Sciatic nerve (tissue), 2 donors: ENCODE data around the gene PLXDC2. TPM values are rescaled to one million over a fixed set of nuclear protein-coding genes. Genes with fewer than 3 reads are reported as not detected.
A peak's percentile ranks its signal among the peaks of the same experiment; 100 is the strongest.

Experiments used
- ATAC-seq: fragments of 200-7000 bp; cut with Tn5 transposase; one replicate; pipeline ENCODE4 v1.9.1; 2020; ENCODE audit warnings: mild to moderate bottlenecking, moderate library complexity
- DNase-seq: peaks from one replicate; pipeline ENCODE4 v3.0.0-alpha.2; 2020; ENCODE audit warnings: low spot score
- intact Hi-C: fragments of 100-400 bp; cut with DNase I; formaldehyde crosslinking; loops from one replicate; pipeline ENCODE4 v1.14.2; 2022
- total RNA-seq: library from RNA; stranded (reverse); fragmentation: NEBNext Ultra II Directional; extraction: Animal tissue kit (Norgen Biotek cat#: 25700); gene quantifications from one replicate; pipeline ENCODE4 v1.2.1, GENCODE V29; 2021
- donor health status: DM: no; HTN: no; CAD: no.
- donor health status: DM: no; HTN: no; CAD: no.

Gene PLXDC2
- total RNA-seq, 1 donor from 2014 or later: 118 TPM

DNA sequence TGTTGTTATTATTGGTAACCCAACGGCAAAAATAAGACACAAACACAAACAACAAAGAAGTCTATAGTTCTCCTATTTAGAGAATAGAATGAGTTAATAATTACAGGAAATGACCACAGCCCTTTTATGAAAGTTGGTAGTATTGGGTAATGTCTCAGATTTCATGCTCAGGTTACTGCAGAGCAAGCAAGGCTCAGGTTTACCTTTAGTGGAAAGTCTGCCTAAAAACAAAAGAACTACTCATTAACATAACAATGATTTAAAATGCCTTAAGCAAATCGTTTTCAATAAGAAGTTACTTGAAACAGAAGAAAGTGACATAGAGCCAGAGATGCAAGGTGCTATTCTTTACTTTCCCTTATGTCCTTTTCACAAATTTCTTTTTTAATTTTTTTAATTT is 441.2 kb downstream of the PLXDC2 start:
- DNase-seq (no peak), ATAC-seq (no peak)
- intact Hi-C loops: no loop called here

- DNase-seq (no peak), ATAC-seq (no peak)
- intact Hi-C loops: no loop called here
Measured at GRCh38 chr10:20265146-20265545, 448.9 kb downstream of the PLXDC2 start.

DNA sequence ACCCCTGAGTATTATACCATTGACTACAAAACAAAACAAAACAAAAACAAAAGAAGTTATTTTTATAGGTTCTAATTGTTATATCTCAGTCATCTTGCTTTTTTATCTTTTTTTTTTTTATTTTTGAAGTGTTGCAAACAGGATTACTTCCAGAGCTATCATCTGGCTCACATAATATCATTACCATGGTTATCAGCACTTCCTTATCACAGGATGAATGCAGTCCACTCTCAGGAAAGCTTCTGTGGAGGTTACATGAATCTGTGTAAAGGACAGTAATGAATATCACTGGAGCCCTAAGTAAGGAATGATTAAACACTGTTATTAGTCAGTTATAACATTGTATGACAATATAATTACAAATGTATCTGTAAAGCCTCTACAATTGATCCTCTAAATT is 451.5 kb downstream of the PLXDC2 start:
- no peak for ATAC-seq
- intact Hi-C loops: no loop called here
- no peak for DNase-seq

- ATAC-seq: no peak
- intact Hi-C loops: no loop called here
- DNase-seq: no peak
Measured at GRCh38 chr10:20271490-20271889, 455.3 kb downstream of the PLXDC2 start.

GRCh38 chr10:20272608-20273007 is 456.4 kb downstream of the PLXDC2 start:
- DNase-seq (no peak), ATAC-seq (no peak)
- intact Hi-C loops: no loop called here

GRCh38 chr10:20274571-20274970 is 458.3 kb downstream of the PLXDC2 start:
- intact Hi-C loops: no loop called here
- ATAC-seq: no peak
- DNase-seq: no peak

DNA sequence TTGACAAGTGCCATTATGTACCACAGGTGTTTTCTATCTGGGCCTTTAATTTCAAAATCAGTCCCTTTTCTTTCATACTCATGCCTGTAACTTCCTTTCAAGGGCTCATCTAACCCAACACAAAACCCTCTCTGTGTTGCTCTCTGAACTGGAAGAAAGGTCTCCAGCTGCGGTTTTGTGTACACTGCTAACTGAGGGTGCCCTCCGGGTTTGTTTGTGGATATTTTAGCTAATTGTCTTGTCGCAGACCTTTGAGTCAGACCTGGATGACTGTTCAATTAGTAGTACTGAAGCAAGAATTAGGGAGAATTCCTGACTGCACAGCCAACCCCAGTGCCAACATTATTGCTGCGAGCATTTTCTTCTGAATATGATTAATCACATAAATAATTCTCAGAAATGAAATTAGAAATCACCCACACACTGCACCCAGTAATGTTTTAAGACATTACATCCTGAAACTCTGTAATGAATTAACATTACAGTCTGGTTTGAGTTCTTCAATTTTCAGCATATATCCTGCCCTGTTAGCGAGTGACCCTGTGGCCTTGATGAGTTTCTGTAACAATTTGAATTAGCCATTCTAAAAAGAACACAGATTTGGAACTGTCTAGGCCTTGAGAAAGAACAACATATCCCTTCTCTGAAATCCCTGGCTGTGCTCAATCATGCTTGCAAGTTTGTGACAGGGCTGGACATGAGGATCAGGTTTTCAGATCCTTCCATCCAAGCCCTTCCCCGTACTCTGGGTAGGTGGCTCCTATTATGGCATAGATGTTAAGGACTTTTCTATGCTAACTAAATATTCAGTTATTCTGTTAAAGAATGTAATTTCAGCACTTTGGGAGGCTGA is 460.1 kb downstream of the PLXDC2 start:
- no peak for DNase-seq
- ATAC-seq: no peak
- intact Hi-C loops: no loop called here

DNA sequence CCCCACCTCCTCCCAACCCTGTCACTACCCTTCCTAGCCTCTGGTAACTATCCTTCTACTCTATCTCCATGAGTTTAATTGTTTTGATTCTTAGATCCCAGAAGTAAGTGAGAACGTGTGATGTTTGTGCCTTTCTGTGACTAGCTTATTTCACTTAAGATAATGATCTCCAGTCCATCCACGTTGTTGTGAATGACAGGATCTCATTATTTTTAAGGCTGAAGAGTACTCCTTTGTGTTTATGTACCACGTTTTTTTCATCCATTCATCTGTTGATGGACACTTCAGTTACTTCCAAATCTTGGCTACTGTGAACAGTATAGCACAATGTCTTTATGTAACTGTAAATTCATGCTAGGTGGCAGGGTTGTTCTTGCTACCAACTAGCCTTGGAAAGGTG is 461.6 kb downstream of the PLXDC2 start:
- intact Hi-C loops: no loop called here
- ATAC-seq: no peak
- no peak for DNase-seq

- no peak for DNase-seq
- ATAC-seq: no peak
- intact Hi-C loops: no loop called here
Measured at GRCh38 chr10:20281579-20281978, 465.3 kb downstream of the PLXDC2 start.

DNA sequence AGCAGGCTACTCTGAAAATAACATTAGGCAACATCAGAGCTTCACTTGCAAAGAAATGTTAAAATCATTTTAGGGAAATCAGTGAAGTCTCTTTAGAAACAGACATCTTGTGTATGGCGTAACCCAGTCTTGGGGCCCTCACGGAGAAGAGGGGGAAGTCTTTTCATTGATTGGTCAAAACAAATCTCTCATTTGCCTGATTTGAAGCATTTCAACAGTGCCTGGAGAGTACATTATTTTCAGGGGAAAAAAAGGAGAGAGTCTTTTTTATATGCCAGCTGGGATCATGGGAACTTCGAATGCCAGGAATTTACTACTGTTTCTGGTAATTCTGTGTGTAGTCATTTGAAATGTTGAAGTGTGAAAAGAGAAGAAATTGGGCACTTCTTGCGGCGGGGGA is 471.4 kb downstream of the PLXDC2 start:
- no peak for DNase-seq
- intact Hi-C loops: no loop called here
- ATAC-seq: peak; percentile 32

DNA sequence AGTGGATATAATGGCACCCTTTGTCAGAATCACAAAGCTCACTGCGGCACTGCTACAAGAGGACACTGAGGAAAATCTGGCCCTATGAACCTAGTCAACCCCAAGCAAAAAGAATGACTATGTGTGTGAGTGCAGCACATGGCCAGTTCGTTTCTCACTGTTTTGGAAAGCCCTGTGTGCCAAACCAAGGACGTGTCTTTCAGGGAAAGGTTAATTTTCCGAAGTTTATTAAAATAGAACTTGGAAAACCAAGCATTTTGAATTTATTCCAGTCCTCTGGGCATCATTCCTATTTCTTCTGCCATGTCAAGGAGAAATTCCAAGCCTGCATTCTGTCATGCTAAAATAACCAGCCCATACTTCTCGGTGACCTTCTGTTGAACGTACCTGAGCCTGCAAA is 471.8 kb downstream of the PLXDC2 start:
- ATAC-seq (peak; percentile 77), DNase-seq (no peak)
- intact Hi-C loops: no loop called here

DNA sequence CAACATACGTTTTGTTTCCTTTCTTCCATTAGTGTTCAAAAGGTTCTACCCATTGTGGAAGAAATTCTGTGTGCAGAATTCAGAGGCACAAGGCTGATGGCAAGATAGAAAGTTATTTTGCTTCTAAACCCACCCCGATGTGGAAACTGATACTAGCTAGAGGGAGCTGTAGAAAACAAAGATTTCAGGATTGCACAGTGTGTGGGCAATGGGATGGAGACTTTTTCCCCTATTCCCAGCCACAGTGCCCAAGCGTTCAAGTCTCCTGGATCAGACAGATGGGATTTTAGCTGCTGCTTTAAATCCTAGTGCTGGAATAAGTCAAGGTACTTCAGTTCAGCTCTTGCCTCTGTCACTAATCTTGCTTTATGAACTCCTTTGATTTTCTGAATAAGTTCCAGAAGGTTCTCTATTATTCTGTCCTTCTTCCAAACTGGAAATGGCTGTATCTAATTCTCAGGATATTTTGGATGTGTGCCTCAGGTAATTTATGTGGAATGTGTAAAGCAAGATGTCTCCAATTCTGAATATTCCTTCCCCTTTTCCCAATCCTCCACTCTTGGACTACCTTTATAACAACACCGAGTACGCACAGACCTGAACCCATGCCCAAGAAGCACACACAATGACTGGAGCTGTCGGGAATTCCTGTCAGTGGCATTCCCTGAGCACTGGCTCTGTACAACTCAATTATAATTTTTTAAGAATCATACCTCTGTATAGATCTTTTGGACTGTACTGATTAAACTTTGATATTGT is 473.0 kb downstream of the PLXDC2 start:
- ATAC-seq (peak; percentile 48), DNase-seq (no peak)
- intact Hi-C loops: no loop called here

DNA sequence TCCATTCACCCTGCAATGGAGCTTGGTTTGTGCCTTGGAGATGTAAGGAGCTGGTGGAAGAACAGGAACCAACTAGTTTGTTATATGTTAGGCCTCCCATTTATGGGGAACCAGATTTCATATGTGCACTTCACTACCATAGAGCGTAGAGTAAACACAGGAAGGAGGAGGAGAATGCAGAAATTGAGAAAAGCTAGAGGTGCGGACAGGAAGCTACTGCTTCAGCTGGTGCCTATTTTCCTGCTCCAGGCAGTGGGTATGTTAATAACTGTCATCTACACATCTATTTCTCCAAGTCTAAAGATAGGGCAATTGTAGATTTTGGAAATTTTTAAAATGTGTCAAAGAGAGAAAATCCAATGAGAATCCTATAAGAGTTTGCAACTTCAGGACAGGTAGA is 482.2 kb downstream of the PLXDC2 start:
- DNase-seq (no peak), ATAC-seq (no peak)
- intact Hi-C loops: no loop called here

DNA sequence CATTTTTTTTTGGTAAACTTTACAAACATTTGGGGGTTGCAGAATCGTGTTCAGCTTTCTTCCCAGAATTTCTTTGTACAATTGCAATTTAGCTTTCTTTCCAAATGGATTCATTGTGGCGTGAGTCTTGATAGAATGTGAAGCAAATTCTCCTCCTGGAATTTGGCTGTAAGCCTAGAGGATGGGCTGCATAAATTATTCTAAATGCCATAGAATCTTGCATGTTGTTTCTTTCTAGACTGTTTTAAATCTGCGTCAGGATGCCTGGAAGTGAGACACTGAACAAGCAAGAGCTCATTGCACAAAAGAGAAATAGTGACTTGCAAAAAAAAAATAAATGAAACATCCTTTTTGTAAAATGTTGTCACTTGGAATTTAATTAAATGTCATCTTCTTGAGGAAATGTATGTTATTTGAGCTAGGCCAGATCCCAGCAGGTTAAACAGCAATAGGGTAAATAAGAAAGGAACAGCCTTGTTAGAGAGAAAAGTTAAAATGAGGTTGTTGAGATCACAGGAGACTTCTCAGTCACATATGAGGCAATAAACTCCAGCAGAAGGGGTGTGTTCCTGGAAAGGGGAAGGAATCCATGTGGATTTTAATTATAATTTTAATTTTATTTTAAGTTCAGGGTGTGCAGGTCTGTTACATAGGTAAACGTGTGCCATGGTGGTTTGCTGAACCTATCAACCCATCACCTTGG is 483.0 kb downstream of the PLXDC2 start:
- ATAC-seq (no peak), DNase-seq (no peak)
- intact Hi-C loops: no loop called here

GRCh38 chr10:20300735-20301134 is 484.5 kb downstream of the PLXDC2 start:
- no peak for ATAC-seq
- intact Hi-C loops: no loop called here

DNA sequence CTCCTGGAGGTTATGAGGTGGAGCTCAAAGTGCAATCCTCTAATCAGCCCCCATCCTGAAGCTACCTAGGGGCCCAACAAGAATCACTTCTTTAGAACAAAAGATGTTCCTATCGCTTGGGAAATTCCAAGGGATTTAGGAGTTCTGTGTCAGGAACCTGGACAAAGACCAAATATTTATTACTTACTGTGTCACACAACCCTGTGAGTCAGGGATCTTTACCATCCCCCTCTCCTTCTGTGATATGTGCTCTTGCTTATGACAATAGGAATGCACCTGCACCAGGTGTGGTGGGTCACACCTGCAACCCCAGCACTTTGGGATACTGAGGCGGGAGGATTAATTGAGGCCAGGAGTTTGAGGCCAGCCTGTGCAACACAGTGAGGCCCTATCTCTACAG is 485.8 kb downstream of the PLXDC2 start:
- ATAC-seq (no peak), DNase-seq (no peak)
- intact Hi-C loops: no loop called here

More at GRCh38 chr10:20300735-20301134, 484.5 kb downstream of the PLXDC2 start:
- no peak for DNase-seq

DNA sequence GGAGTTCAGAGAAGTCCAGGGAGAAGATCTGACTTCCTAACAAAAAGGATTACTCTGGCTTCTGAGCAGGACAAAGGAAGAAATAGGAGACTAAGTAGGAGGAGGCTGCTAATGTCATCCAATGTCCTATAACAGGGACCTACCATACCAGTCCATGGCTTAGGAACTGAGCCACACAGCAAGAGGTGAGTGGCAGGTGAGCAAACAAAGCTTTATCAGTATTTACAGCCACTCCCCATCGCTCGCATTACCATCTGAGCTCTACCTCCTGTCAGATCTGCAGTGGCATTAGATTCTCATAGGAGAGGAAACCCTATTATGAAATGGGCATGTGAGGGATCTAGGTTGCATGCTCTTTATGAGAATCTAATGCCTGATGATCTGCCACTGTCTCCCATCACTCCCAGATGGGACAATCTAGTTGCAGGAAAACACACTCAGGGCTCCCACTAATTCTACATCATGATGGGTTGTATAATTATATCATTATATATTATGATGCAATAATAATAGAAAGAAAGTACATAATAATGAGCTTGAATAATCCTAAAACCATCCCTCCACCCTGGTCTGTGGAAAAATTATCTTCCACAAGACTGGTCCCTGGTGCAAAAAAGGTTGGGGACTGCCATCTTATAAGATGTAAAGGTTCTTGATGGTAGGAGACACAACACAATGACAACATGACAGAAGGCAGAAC is 487.4 kb downstream of the PLXDC2 start:
- ATAC-seq (no peak), DNase-seq (no peak)
- intact Hi-C loops: no loop called here

- no peak for DNase-seq
- intact Hi-C loops: no loop called here
Measured at GRCh38 chr10:20313665-20314064, 497.4 kb downstream of the PLXDC2 start.

GRCh38 chr10:20314431-20314830 is 498.2 kb downstream of the PLXDC2 start:
- intact Hi-C loops: no loop called here
- DNase-seq: no peak
- no peak for ATAC-seq

More at GRCh38 chr10:20313665-20314064, 497.4 kb downstream of the PLXDC2 start:
- ATAC-seq: no peak
